Measurements from ENCODE around the gene TCEA3.
A peak's percentile ranks its signal among the peaks of the same experiment; 100 is the strongest.

Gene TCEA3

DNA sequence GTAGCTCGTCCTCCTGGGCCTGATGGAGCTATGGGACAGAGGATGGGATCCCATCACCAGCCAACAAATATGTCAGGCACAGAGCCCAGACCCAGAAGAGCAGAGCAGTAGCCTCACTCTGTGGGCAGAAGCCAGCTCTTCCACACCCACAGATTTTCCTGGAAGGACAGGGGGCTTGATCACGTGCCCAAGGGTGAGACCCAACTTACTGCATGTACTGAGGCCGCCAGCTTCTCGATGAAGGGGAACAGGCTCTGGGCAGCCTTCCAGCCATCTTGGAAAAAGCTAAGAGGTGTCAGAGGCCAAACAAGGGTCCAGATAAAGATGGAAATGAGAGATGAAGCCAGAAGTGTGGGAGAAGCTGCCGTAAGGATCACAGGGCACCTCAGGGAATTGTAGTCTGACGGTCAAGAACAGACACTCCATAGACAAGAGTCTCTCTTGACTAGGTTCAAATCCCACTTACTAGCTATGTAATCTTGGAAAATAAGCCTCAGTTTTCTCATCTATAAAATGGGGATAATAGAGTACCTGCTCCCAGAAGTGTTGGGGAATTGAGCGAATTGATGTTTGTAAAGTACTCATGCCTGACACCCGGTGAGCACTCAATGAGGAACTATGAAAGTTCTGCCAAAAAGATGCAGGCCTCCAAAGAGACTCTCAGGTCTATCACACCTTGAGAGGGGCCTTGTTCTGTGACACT is 17.0 kb upstream of the TCEA3 start:
- Mint-ChIP-seq H3K4me3 (no peak overlapping the region), H3K27me3 (peaks cover 12% of the 10 kb centered on the region), H3K9me3 (no peaks in the 10 kb centered on the region), H3K36me3 (ENCODE audit: insufficient read depth) (no peaks in the 10 kb centered on the region), H3K27ac (ENCODE audit: low read depth) (no peak overlapping the region), H3K4me1 (no peaks in the 10 kb centered on the region)
- DNase-seq (ENCODE audit: low spot score in 2 of 2) (no peak), ATAC-seq (replicated peaks; ENCODE audit: extremely low read depth, poor library complexity, severe bottlenecking) (no peak)

DNA sequence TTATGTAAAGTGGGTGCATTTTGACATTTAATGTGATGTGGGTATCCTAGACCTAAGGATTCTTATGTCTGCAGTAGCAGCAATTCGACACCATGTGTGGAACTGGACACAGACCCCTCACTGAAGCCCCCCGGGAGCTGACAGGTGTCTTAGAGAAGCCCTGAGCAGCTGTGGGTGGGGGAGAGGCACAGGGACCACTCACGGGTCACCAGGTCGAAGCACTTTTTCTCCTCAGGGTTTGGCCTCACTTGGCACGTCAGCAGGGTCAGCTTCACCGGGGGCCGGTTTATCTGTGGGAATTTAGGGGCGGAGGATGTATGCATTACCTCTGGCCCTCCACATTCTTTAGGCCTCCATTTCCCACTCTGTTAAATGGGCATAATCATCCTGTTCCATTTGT is 14.0 kb upstream of the TCEA3 start:
- DNase-seq (ENCODE audit: low spot score in 2 of 2) (no peak), ATAC-seq (replicated peaks; ENCODE audit: extremely low read depth, poor library complexity, severe bottlenecking) (no peak)
- no peaks in the 10 kb centered on the region for H3K9me3 Mint-ChIP-seq
- H3K4me1 Mint-ChIP-seq, result no peaks in the 10 kb centered on the region
- no peak overlapping the region for H3K27ac Mint-ChIP-seq (ENCODE audit: low read depth)
- no peaks in the 10 kb centered on the region for H3K36me3 Mint-ChIP-seq (ENCODE audit: insufficient read depth)
- H3K4me3 Mint-ChIP-seq, result no peak overlapping the region
- H3K27me3 Mint-ChIP-seq, result peaks cover 35% of the 10 kb centered on the region

DNA sequence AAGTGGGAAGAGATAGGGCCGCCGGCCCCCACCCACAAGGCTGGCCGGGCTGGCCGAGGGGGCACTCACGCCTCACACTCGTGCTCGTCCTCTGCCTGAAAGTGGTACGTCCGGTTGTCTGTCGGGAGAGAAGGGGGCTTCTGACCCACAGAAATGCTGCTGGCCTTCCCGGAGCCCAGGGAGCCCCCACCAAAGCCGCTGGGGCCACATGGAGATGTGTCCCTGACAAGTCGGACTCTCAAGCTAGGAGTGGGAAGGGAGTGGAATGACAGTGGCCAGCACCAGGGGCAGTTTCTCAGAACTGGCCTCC is 12.8 kb upstream of the TCEA3 start:
- Mint-ChIP-seq H3K27me3 (peaks cover 48% of the 10 kb centered on the region), H3K4me1 (no peaks in the 10 kb centered on the region), H3K36me3 (ENCODE audit: insufficient read depth) (no peaks in the 10 kb centered on the region), H3K4me3 (no peak overlapping the region), H3K27ac (ENCODE audit: low read depth) (no peak overlapping the region), H3K9me3 (no peaks in the 10 kb centered on the region)
- ATAC-seq (replicated peaks; ENCODE audit: extremely low read depth, poor library complexity, severe bottlenecking) (no peak), DNase-seq (ENCODE audit: low spot score in 2 of 2) (no peak)

DNA sequence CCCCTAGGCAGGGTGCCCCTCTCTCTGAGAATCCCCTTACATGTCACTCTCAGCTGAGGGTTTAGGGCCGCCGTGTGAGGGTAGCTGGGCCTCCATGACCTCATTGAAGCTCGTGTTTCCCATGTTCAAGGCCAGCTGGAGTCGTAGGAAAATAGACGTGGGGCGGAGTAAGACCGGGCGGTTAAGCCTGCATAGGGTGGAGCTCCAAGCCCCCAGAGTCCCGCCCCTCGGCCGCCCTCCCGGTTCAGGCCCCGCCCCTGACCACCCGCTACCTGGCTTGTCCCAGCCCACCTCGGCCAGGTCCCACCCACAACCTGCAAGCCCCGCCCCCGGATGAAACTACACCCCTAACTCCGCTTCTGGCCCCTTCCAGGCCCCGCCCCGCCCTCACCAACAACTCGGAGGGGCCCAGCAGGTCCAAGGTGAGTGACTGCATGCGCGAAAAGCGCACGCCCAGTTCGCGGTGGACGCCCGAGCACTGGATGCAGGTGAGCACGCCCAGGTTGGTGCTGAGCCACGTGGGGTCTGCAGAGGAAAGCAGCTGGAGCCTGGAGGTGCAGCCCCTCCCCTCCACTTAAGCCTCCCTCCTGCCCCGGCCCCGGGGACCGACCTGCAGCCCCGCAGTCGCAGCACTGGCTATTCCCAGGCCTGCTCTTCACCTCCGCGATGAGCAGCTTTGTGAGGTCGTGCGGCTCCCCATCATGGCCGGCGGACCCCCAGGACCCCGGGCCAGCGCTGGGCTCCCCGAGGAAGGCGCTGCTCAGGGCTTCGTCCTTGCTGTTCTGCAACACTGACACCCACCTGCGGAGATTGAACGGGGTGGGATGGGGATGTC is 12.2 kb upstream of the TCEA3 start:
- ATAC-seq (replicated peaks; ENCODE audit: extremely low read depth, poor library complexity, severe bottlenecking) (no peak), DNase-seq (ENCODE audit: low spot score in 2 of 2) (no peak)
- no peak overlapping the region for H3K27ac Mint-ChIP-seq (ENCODE audit: low read depth)
- no peaks in the 10 kb centered on the region for H3K36me3 Mint-ChIP-seq (ENCODE audit: insufficient read depth)
- H3K4me3 Mint-ChIP-seq, result no peak overlapping the region
- H3K27me3 Mint-ChIP-seq, result peaks cover 52% of the 10 kb centered on the region
- H3K4me1 Mint-ChIP-seq, result no peaks in the 10 kb centered on the region
- H3K9me3 Mint-ChIP-seq, result no peaks in the 10 kb centered on the region

DNA sequence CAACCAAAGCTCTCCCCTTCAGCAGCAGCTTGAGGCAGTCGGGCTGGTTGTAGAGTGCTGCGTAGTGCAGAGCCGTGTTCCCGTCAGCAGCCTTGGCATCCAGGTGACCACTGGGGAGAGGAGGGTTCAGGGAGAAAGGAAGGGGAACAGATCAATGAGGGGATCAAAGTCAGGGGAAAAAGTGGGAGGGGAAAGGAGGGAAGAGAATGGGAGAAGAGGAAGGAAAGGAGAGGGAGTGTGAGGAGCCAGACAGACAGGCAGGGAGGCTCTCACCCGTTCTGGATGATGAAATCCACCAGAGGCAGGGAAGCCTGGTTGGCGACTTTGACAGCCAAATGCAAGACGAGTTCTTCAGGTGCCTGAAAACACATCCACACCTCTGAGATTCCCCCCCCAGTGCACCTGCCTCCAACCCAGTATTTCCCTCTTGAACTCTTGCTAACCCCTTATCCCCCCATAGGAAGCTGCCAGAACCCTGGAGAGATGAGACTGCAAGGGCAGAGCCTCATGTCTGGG is 9.8 kb upstream of the TCEA3 start:
- ATAC-seq (replicated peaks; ENCODE audit: extremely low read depth, poor library complexity, severe bottlenecking) (no peak), DNase-seq (ENCODE audit: low spot score in 2 of 2) (no peak)
- Mint-ChIP-seq H3K36me3 (ENCODE audit: insufficient read depth) (no peaks in the 10 kb centered on the region), H3K4me3 (no peak overlapping the region), H3K27ac (ENCODE audit: low read depth) (no peak overlapping the region), H3K27me3 (peaks cover 52% of the 10 kb centered on the region), H3K9me3 (no peaks in the 10 kb centered on the region), H3K4me1 (no peaks in the 10 kb centered on the region)

DNA sequence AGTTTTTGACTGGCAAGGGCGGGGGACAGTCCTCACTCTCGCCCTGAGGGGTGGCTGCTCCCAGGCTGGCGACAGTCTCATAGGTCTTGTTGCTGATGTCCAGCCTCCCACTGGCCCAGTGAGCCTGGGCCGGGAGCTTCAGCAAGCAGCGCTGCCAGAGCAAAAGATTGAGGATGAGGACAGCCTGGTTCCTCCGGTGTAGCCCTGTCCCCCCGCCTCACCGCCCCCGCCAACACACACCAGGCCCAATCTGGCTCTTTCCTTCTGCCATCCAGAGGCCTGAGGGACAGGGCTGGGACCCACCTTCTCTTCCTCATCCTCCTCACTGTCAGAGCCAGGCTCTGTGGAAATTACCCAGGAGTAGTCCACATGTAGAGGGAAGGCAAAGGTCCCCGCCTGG is 8.6 kb upstream of the TCEA3 start:
- no peaks in the 10 kb centered on the region for H3K36me3 Mint-ChIP-seq (ENCODE audit: insufficient read depth)
- no peak overlapping the region for H3K27ac Mint-ChIP-seq (ENCODE audit: low read depth)
- DNase-seq (ENCODE audit: low spot score in 2 of 2) (no peak), ATAC-seq (replicated peaks; ENCODE audit: extremely low read depth, poor library complexity, severe bottlenecking) (no peak)
- H3K4me3 Mint-ChIP-seq, result no peak overlapping the region
- no peaks in the 10 kb centered on the region for H3K9me3 Mint-ChIP-seq
- peaks cover 48% of the 10 kb centered on the region for H3K27me3 Mint-ChIP-seq
- H3K4me1 Mint-ChIP-seq, result no peaks in the 10 kb centered on the region

DNA sequence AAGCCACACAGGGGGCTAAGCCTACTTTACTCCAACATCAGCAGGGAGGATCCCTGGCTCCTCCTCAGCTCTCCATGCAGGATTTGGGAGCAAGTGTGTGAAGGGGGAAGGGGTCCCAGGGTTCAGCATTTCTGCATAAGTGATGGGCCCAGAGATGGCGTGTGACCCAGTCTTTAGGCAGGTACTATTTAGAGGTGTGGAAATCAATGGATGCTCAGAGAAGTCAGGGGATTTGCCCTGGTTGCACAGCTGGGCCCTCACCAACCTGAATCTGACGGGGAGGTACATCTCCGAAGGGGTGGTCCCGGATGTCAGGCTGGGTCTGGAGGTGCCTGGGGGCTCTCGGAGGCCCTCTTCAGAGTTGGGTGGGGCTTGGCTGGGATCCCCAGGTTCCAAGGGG is 6.9 kb upstream of the TCEA3 start:
- H3K4me3 Mint-ChIP-seq, result no peak overlapping the region
- ATAC-seq (replicated peaks; ENCODE audit: extremely low read depth, poor library complexity, severe bottlenecking) (no peak), DNase-seq (ENCODE audit: low spot score in 2 of 2) (no peak)
- H3K36me3 Mint-ChIP-seq (ENCODE audit: insufficient read depth), result no peaks in the 10 kb centered on the region
- H3K4me1 Mint-ChIP-seq, result no peaks in the 10 kb centered on the region
- peaks cover 41% of the 10 kb centered on the region for H3K27me3 Mint-ChIP-seq
- no peaks in the 10 kb centered on the region for H3K9me3 Mint-ChIP-seq
- no peak overlapping the region for H3K27ac Mint-ChIP-seq (ENCODE audit: low read depth)

DNA sequence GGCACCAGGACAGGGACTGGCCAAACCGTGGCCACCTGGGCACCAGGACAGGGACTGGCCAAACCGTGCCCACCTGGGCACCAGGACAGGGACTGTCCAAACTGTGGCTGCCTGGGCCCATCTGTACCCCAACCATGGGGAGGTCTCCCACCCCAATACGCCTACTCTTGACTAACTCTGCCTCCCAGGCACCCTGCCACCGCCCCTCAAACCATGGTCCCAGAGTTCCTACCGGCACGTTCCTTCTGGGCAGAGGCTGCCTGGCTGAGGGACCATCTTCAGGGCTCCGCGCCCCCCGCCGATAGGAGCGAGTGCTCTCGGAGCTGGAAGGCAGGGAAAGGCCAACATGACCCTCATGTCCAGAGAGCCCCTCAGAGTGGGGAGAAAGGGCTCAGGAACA is 6.3 kb upstream of the TCEA3 start:
- no peak for DNase-seq (ENCODE audit: low spot score in 2 of 2)
- H3K27me3 Mint-ChIP-seq, result peaks cover 47% of the 10 kb centered on the region
- no peaks in the 10 kb centered on the region for H3K9me3 Mint-ChIP-seq
- no peak overlapping the region for H3K27ac Mint-ChIP-seq (ENCODE audit: low read depth)
- H3K4me1 Mint-ChIP-seq, result no peaks in the 10 kb centered on the region
- H3K4me3 Mint-ChIP-seq, result no peak overlapping the region
- H3K36me3 Mint-ChIP-seq (ENCODE audit: insufficient read depth), result peaks cover 4% of the 10 kb centered on the region
- no peak for ATAC-seq (replicated peaks; ENCODE audit: extremely low read depth, poor library complexity, severe bottlenecking)

DNA sequence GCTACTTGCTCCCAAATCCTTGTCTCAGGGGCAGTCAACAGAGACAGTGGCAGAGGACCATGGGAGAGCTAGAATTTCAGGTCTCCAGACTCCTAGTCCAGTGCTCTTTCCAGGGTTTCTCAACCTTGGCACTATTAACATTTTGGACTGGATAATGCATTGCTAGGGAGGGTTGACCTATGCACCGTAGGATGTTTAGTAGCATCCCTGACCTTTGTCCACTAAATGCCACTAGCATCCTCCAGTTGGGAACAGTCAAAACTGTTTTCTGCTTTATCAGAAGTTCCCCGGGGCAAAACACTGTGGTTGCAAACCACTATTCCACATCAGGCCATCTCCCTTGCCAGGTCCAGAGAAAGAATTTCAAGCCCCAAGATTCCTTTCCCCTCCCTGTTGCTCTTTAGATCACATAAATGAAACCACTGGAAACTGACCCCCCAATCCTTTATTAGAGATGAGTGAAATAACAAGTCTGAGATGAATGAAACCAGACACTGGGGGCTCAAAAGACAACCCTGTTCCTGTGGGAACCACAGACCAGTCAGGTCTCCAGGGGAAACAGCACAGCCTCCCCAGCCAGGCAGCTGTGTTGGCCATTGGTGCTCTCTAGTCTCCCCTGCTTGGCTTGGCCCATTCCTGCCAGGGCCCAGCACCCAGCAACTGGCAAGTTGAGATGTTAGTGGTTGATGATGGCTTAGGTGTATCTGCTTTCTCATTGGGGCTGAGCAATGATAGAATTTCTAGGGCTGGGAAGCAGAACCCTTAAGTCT is 3.8 kb upstream of the TCEA3 start:
- peaks cover 35% of the 10 kb centered on the region for H3K27me3 Mint-ChIP-seq
- no peak overlapping the region for H3K27ac Mint-ChIP-seq (ENCODE audit: low read depth)
- H3K4me3 Mint-ChIP-seq, result no peak overlapping the region
- H3K9me3 Mint-ChIP-seq, result no peaks in the 10 kb centered on the region
- H3K36me3 Mint-ChIP-seq (ENCODE audit: insufficient read depth), result peaks cover 6% of the 10 kb centered on the region
- H3K4me1 Mint-ChIP-seq, result peaks cover 11% of the 10 kb centered on the region
- ATAC-seq (replicated peaks; ENCODE audit: extremely low read depth, poor library complexity, severe bottlenecking) (no peak), DNase-seq (ENCODE audit: low spot score in 2 of 2) (no peak)

DNA sequence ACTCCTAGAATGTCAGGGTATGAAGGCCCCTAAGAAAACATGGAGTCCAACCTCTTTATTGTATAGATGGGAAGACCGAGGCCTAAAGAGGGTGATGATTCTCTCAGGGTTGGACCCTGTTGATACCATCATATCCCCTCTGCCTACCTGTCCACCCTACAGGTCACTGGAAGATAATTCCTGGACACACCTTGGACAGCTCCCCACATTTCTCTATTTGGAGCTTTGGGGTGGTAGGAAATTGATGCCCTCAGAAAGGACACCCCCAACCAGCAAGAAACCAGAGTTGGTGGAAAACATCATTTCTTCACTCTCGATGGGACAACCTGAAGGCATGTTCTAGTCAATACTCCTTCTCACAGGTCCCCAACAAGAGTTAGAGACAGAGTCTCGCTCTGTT is 3.0 kb upstream of the TCEA3 start:
- DNase-seq (ENCODE audit: low spot score in 2 of 2), result no peak
- Mint-ChIP-seq H3K4me3 (no peak overlapping the region), H3K9me3 (no peaks in the 10 kb centered on the region), H3K36me3 (ENCODE audit: insufficient read depth) (peaks cover 6% of the 10 kb centered on the region), H3K27me3 (peaks cover 34% of the 10 kb centered on the region), H3K27ac (ENCODE audit: low read depth) (no peak overlapping the region), H3K4me1 (peaks cover 19% of the 10 kb centered on the region)
- no peak for ATAC-seq (replicated peaks; ENCODE audit: extremely low read depth, poor library complexity, severe bottlenecking)

DNA sequence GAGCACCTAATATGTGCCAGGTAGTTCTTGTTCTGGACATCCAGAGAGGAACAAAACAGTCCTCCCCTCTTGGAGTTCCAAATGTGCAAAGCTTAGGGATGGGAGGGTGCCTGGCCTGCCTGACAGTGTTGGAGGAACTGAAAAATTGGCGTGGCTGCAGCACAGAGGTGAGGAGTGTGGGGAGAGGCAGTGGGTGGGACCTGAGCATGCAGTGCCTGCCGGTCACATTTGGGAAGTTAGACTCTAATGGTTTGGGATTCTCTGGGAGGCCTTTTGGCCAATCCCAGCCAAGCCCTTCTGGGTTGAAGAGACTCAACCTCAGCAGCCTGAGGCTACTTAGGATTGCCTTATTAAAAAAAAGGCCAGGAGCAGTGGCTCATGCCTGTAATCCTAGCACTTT is 2.3 kb upstream of the TCEA3 start:
- Mint-ChIP-seq H3K36me3 (ENCODE audit: insufficient read depth) (peaks cover 6% of the 10 kb centered on the region), H3K27me3 (peaks cover 28% of the 10 kb centered on the region), H3K27ac (ENCODE audit: low read depth) (no peak overlapping the region), H3K9me3 (no peaks in the 10 kb centered on the region), H3K4me3 (no peak overlapping the region), H3K4me1 (peaks cover 26% of the 10 kb centered on the region)
- no peak for ATAC-seq (replicated peaks; ENCODE audit: extremely low read depth, poor library complexity, severe bottlenecking)
- DNase-seq (ENCODE audit: low spot score in 2 of 2), result no peak

DNA sequence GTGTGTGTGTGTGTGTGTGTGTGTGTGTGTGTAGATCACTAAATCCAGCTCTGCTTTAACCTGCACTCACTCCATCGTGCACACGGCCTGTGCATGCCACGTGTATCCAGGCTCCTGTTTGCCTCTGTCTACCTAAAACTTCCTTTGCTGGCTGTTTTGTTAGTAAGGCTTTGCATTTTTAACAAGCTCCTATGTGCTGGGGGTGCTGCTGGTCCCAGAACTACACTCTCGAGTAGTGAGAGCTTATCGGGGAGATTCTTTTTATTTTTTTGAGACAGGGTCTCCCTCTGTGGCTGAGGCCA is 596 bp upstream of the TCEA3 start:
- no peaks in the 10 kb centered on the region for H3K9me3 Mint-ChIP-seq
- H3K4me1 Mint-ChIP-seq, result peaks cover 27% of the 10 kb centered on the region
- no peak overlapping the region for H3K27ac Mint-ChIP-seq (ENCODE audit: low read depth)
- H3K4me3 Mint-ChIP-seq, result peak overlapping the region; percentile 77
- DNase-seq (ENCODE audit: low spot score in 2 of 2) (no peak), ATAC-seq (replicated peaks; ENCODE audit: extremely low read depth, poor library complexity, severe bottlenecking) (no peak)
- peaks cover 6% of the 10 kb centered on the region for H3K36me3 Mint-ChIP-seq (ENCODE audit: insufficient read depth)
- peaks cover 28% of the 10 kb centered on the region for H3K27me3 Mint-ChIP-seq
